Measurements from ENCODE around the gene TRIM39. TPM values are rescaled to one million over a fixed set of nuclear protein-coding genes. Genes with fewer than 3 reads are reported as not detected.

Gene TRIM39
- total and polyA plus RNA-seq, 9 of the 15 experiments (the other 6 are each of a cell fraction or from before 2014, with no cell fraction given): 5.6 to 17.7 (median 12.8) TPM

DNA sequence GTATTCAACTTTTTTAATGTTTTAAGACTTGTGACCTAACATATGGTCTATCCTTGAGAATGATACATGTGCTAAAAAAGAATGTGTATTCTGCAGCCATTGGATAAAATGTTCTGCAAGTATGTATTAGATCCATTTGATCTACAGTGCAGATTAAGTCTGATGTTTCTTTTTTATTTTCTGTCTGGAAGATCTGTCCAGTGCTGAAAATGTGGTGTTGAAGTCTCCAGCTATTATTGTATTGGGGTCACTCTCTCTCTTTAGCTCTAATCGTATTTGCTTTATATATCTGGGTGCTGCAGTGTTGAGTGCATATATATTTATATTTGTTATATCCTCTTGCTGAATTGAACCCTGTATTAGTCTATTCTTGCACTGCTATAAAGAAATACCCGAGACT, 44.2 kb upstream of the TRIM39 start:
- ChIA-PET CTCF (ENCODE audit: low intra/inter-chr PET ratio) (no interaction called here), POLR2A (no interaction called here)
- intact Hi-C loops (cut with micrococcal nuclease) (no loop called here), in situ Hi-C loops (cut with MboI) (no loop called here)
- Histone ChIP-seq H3K9me3 (replicated peaks; ENCODE audit: control insufficient read depth, insufficient read depth, low read depth, low read length) (peaks cover 35% of the 10 kb centered on the region), H3K4me2 (ENCODE audit: insufficient read depth, low read length) (no peak overlapping the region), H3K9ac (ENCODE audit: insufficient read depth in 1 of 2, low read depth in 2 of 2, low read length in 2 of 2) (no peak overlapping the region), H3K27ac (ENCODE audit: extremely low read depth, low read depth, low read length) (no peak overlapping the region), H4K20me1 (replicated peaks; ENCODE audit: control insufficient read depth, insufficient read depth, low read length) (no peaks in the 10 kb centered on the region), H3K27me3 (ENCODE audit: control insufficient read depth in 2 of 2, insufficient read depth in 2 of 2, low read length in 2 of 2) (no peaks in the 10 kb centered on the region), H3K4me1 (replicated peaks in 1 of 2; ENCODE audit: control insufficient read depth in 2 of 2, insufficient read depth in 2 of 2, low read length in 2 of 2) (no peaks in the 10 kb centered on the region), H3K9me1 (ENCODE audit: control insufficient read depth, insufficient read depth, low read length) (no peaks in the 10 kb centered on the region), H2AFZ (ENCODE audit: low read depth, low read length) (no peak overlapping the region), H3K79me2 (ENCODE audit: control insufficient read depth, insufficient read depth, low read length) (no peaks in the 10 kb centered on the region), H3K36me3 (ENCODE audit: control insufficient read depth, insufficient read depth, low read length) (no peaks in the 10 kb centered on the region), H3K4me3 (no peak overlapping the region)
- no peak for DNase-seq (ENCODE audit: extremely low read depth in 1 of 4, low spot score in 3 of 4)
- no TSS peak for BruUV-seq (replicated peaks)
- TF ChIP-seq, protein P1, sequence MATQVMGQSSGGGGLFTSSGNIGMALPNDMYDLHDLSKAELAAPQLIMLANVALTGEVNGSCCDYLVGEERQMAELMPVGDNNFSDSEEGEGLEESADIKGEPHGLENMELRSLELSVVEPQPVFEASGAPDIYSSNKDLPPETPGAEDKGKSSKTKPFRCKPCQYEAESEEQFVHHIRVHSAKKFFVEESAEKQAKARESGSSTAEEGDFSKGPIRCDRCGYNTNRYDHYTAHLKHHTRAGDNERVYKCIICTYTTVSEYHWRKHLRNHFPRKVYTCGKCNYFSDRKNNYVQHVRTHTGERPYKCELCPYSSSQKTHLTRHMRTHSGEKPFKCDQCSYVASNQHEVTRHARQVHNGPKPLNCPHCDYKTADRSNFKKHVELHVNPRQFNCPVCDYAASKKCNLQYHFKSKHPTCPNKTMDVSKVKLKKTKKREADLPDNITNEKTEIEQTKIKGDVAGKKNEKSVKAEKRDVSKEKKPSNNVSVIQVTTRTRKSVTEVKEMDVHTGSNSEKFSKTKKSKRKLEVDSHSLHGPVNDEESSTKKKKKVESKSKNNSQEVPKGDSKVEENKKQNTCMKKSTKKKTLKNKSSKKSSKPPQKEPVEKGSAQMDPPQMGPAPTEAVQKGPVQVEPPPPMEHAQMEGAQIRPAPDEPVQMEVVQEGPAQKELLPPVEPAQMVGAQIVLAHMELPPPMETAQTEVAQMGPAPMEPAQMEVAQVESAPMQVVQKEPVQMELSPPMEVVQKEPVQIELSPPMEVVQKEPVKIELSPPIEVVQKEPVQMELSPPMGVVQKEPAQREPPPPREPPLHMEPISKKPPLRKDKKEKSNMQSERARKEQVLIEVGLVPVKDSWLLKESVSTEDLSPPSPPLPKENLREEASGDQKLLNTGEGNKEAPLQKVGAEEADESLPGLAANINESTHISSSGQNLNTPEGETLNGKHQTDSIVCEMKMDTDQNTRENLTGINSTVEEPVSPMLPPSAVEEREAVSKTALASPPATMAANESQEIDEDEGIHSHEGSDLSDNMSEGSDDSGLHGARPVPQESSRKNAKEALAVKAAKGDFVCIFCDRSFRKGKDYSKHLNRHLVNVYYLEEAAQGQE (IDR thresholded peaks at IDR 0.05; ENCODE audit: borderline replicate concordance): peak; percentile 45
- TF ChIP-seq, protein P1 (CRISPR knock-in tag; IDR thresholded peaks at IDR 0.05; ENCODE audit: low read depth): no peak
- TF ChIP-seq SP2 (IDR thresholded peaks at IDR 0.05; ENCODE audit: extremely low read depth, low read depth, low read length, poor library complexity, severe bottlenecking): no peak
- WGBS (ENCODE audit: insufficient coverage, low coverage, missing lambda C conversion rate): 11% methylated on average over 2 of the region's 2 CpGs
- FAIRE-seq: no peak
- ATAC-seq: no peak
